GM12875 (cell line): ENCODE data around the gene LRCH3.

Source experiments
- H3K4me3 ChIP-seq: one replicate; pipeline ENCODE4 v1.5.1; 2011; ENCODE audit warnings: low read depth, low read length, control low read depth
- TF ChIP-seq, protein P1 (sequence below): IDR thresholded peaks from 2 replicates; pipeline ENCODE4 v1.5.1; 2011; ENCODE audit warnings: low read depth, mild to moderate bottlenecking, control low read depth, inconsistent platforms, low read length, moderate library complexity, borderline replicate concordance; ENCODE audit not compliant: insufficient read depth

Gene LRCH3

DNA sequence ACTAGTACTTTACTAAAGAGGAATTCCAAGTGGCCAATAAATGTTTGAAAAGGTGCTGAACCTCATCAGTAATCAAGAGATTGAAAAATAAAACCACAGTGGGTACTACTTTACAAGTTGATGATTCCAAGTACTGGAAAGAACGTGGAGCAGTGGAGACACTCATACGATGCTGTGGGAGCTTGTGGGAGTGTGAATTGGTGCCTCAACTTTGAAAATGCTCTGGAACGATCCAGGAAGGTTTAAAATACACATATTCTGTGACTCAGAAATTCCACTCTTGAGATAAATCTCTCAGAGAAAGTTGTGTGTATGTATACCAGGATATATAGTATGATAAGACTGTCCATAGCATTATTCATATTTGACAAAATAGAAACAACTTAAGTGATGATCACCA is 9.3 kb downstream of the LRCH3 start:
- no peak overlapping the region for H3K4me3 ChIP-seq
- TF ChIP-seq, protein P1, sequence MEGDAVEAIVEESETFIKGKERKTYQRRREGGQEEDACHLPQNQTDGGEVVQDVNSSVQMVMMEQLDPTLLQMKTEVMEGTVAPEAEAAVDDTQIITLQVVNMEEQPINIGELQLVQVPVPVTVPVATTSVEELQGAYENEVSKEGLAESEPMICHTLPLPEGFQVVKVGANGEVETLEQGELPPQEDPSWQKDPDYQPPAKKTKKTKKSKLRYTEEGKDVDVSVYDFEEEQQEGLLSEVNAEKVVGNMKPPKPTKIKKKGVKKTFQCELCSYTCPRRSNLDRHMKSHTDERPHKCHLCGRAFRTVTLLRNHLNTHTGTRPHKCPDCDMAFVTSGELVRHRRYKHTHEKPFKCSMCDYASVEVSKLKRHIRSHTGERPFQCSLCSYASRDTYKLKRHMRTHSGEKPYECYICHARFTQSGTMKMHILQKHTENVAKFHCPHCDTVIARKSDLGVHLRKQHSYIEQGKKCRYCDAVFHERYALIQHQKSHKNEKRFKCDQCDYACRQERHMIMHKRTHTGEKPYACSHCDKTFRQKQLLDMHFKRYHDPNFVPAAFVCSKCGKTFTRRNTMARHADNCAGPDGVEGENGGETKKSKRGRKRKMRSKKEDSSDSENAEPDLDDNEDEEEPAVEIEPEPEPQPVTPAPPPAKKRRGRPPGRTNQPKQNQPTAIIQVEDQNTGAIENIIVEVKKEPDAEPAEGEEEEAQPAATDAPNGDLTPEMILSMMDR: no peak

GRCh38 chr3:197801891-197802778 is 11.1 kb downstream of the LRCH3 start:
- TF ChIP-seq, protein P1: peak; percentile 40; the same call in 1 of the 2 replicates
- no peak overlapping the region for H3K4me3 ChIP-seq

GRCh38 chr3:197802779-197803459 is 11.9 kb downstream of the LRCH3 start:
- H3K4me3 ChIP-seq: no peak overlapping the region
- TF ChIP-seq, protein P1: no peak

GRCh38 chr3:197804511-197804910 is 13.5 kb downstream of the LRCH3 start:
- no peak overlapping the region for H3K4me3 ChIP-seq
- TF ChIP-seq, protein P1: no peak

DNA sequence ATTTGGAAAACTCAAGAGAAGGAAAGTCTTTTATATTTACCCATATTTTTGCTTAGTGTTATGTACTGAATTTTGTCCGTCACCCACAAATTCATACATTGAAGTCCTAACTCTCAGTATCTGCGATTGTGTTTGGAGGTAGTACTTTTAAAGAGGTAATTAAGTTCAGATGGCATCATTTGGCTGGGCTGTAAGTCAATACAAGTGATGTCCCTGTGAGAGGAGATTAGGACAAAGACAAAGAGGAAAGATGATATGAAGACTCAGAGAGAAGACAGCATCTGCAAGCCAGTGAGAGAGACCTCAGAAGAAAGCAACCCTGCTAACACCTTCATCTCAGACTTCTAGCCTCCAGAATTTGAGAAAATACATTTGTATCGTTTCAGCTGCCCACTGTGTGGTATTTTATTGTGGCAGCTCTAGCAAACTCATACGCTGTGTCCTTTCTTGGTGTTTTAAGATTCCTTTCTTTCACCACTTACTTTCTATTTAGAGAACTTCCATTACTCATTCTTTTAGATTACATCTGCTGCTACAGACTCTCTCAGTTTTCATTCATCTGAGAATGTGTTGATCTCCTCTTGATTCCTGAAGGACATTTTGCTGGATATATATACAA is 17.0 kb downstream of the LRCH3 start:
- no peak overlapping the region for H3K4me3 ChIP-seq
- TF ChIP-seq, protein P1: no peak

DNA sequence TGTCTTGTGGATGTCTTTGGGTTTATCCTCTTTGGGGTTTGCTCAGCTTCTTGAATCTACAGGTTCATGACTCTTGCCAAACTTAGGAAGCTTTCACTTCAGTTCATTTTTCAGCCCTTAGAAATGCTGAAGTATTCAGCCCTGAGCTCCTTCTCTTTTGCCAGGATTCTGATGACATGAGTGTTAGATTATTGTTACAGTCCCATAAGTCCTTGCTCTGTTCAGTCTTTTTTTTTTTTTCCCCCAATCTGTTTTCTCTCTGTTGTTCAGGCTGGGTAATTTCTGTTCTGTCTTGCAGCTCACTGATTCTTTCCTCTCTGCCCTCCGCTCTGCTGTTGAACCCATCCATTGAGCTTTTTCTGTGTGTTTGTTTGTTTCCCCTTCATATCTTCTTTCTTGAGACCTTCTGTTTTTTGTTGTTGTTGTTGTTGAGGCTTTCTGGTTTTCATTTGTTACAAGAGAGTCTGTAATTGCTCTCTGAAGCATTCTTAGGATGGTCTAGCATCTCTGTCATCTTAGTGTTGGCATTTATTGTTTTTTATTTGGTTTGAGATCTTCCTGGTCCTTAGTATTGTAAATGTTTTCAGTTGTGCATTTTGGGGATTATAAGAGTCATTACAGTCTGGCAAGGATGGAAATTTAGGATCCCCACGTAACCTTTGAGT is 18.4 kb downstream of the LRCH3 start:
- H3K4me3 ChIP-seq: no peak overlapping the region
- TF ChIP-seq, protein P1: no peak
